Measurements from ENCODE around the gene CNIH3.

The CNIH3 gene

GRCh38 chr1:224594360-224594759 lies 21.8 kb upstream of the CNIH3 start:
- peaks cover 5% of the 10 kb centered on the region for H3K4me1 Mint-ChIP-seq (ENCODE audit: low read depth)
- DNase-seq (ENCODE audit: low spot score) = no peak
- H3K4me3 Mint-ChIP-seq = no peak overlapping the region
- no peak overlapping the region for H3K27ac Mint-ChIP-seq
- H3K27me3 Mint-ChIP-seq (ENCODE audit: low read depth) = peaks cover 12% of the 10 kb centered on the region
- no peaks in the 10 kb centered on the region for H3K36me3 Mint-ChIP-seq (ENCODE audit: low read depth)
- no peaks in the 10 kb centered on the region for H3K9me3 Mint-ChIP-seq

GRCh38 chr1:224594851-224595250 lies 21.3 kb upstream of the CNIH3 start:
- H3K27me3 Mint-ChIP-seq (ENCODE audit: low read depth) = peaks cover 12% of the 10 kb centered on the region
- H3K36me3 Mint-ChIP-seq (ENCODE audit: low read depth) = no peaks in the 10 kb centered on the region
- H3K4me1 Mint-ChIP-seq (ENCODE audit: low read depth) = peaks cover 5% of the 10 kb centered on the region
- H3K9me3 Mint-ChIP-seq = no peaks in the 10 kb centered on the region
- H3K4me3 Mint-ChIP-seq = no peak overlapping the region
- no peak overlapping the region for H3K27ac Mint-ChIP-seq
- DNase-seq (ENCODE audit: low spot score) = no peak

GRCh38 chr1:224605482-224606181 lies 10.5 kb upstream of the CNIH3 start:
- no peaks in the 10 kb centered on the region for H3K9me3 Mint-ChIP-seq
- H3K27me3 Mint-ChIP-seq (ENCODE audit: low read depth) = peaks cover 58% of the 10 kb centered on the region
- no peak for DNase-seq (ENCODE audit: low spot score)
- H3K27ac Mint-ChIP-seq = no peak overlapping the region
- no peaks in the 10 kb centered on the region for H3K4me1 Mint-ChIP-seq (ENCODE audit: low read depth)
- no peaks in the 10 kb centered on the region for H3K36me3 Mint-ChIP-seq (ENCODE audit: low read depth)
- no peak overlapping the region for H3K4me3 Mint-ChIP-seq

- Mint-ChIP-seq H3K27ac (no peak overlapping the region), H3K4me3 (no peak overlapping the region), H3K9me3 (no peaks in the 10 kb centered on the region), H3K27me3 (ENCODE audit: low read depth) (peaks cover 62% of the 10 kb centered on the region), H3K36me3 (ENCODE audit: low read depth) (no peaks in the 10 kb centered on the region), H3K4me1 (ENCODE audit: low read depth) (no peaks in the 10 kb centered on the region)
- no peak for DNase-seq (ENCODE audit: low spot score)
Measured at GRCh38 chr1:224607188-224608148, 8.6 kb upstream of the CNIH3 start.

- Mint-ChIP-seq H3K4me3 (no peak overlapping the region), H3K27ac (no peak overlapping the region), H3K4me1 (ENCODE audit: low read depth) (no peaks in the 10 kb centered on the region), H3K9me3 (no peaks in the 10 kb centered on the region), H3K27me3 (ENCODE audit: low read depth) (peaks cover 65% of the 10 kb centered on the region), H3K36me3 (ENCODE audit: low read depth) (no peaks in the 10 kb centered on the region)
- DNase-seq (ENCODE audit: low spot score) = no peak
Measured at GRCh38 chr1:224609333-224609732, 6.8 kb upstream of the CNIH3 start.

GRCh38 chr1:224612246-224612645 lies 3.9 kb upstream of the CNIH3 start:
- H3K4me1 Mint-ChIP-seq (ENCODE audit: low read depth) = peaks cover 8% of the 10 kb centered on the region
- no peaks in the 10 kb centered on the region for H3K9me3 Mint-ChIP-seq
- H3K36me3 Mint-ChIP-seq (ENCODE audit: low read depth) = no peaks in the 10 kb centered on the region
- H3K4me3 Mint-ChIP-seq = no peak overlapping the region
- no peak overlapping the region for H3K27ac Mint-ChIP-seq
- no peak for DNase-seq (ENCODE audit: low spot score)
- H3K27me3 Mint-ChIP-seq (ENCODE audit: low read depth) = peaks cover 69% of the 10 kb centered on the region

GRCh38 chr1:224613486-224613885 lies 2.6 kb upstream of the CNIH3 start:
- Mint-ChIP-seq H3K27me3 (ENCODE audit: low read depth) (peaks cover 77% of the 10 kb centered on the region), H3K4me1 (ENCODE audit: low read depth) (peaks cover 17% of the 10 kb centered on the region), H3K9me3 (no peaks in the 10 kb centered on the region), H3K4me3 (no peak overlapping the region), H3K36me3 (ENCODE audit: low read depth) (no peaks in the 10 kb centered on the region), H3K27ac (no peak overlapping the region)
- DNase-seq (ENCODE audit: low spot score) = no peak

- DNase-seq (ENCODE audit: low spot score) = no peak
- peaks cover 83% of the 10 kb centered on the region for H3K27me3 Mint-ChIP-seq (ENCODE audit: low read depth)
- H3K36me3 Mint-ChIP-seq (ENCODE audit: low read depth) = peaks cover 7% of the 10 kb centered on the region
- no peak overlapping the region for H3K27ac Mint-ChIP-seq
- H3K4me1 Mint-ChIP-seq (ENCODE audit: low read depth) = peaks cover 22% of the 10 kb centered on the region
- peak overlapping the region; percentile 77 for H3K4me3 Mint-ChIP-seq
- H3K9me3 Mint-ChIP-seq = peaks cover 6% of the 10 kb centered on the region
Measured at GRCh38 chr1:224616756-224617409, 766 bp downstream of the CNIH3 start.

GRCh38 chr1:224617410-224618355 lies 1.6 kb downstream of the CNIH3 start:
- Mint-ChIP-seq H3K36me3 (ENCODE audit: low read depth) (peaks cover 12% of the 10 kb centered on the region), H3K4me3 (peak overlapping the region; percentile 77), H3K9me3 (peaks cover 13% of the 10 kb centered on the region), H3K27ac (peak overlapping the region; percentile 66), H3K27me3 (ENCODE audit: low read depth) (peaks cover 79% of the 10 kb centered on the region), H3K4me1 (ENCODE audit: low read depth) (peaks cover 26% of the 10 kb centered on the region)
- DNase-seq (ENCODE audit: low spot score) = no peak

GRCh38 chr1:224619209-224619608 lies 3.1 kb downstream of the CNIH3 start:
- peaks cover 67% of the 10 kb centered on the region for H3K27me3 Mint-ChIP-seq (ENCODE audit: low read depth)
- no peak overlapping the region for H3K27ac Mint-ChIP-seq
- H3K36me3 Mint-ChIP-seq (ENCODE audit: low read depth) = peaks cover 18% of the 10 kb centered on the region
- H3K4me3 Mint-ChIP-seq = no peak overlapping the region
- H3K4me1 Mint-ChIP-seq (ENCODE audit: low read depth) = peaks cover 39% of the 10 kb centered on the region
- DNase-seq (ENCODE audit: low spot score) = no peak
- peaks cover 13% of the 10 kb centered on the region for H3K9me3 Mint-ChIP-seq

GRCh38 chr1:224620105-224620504 lies 4.0 kb downstream of the CNIH3 start:
- Mint-ChIP-seq H3K36me3 (ENCODE audit: low read depth) (peaks cover 20% of the 10 kb centered on the region), H3K4me3 (no peak overlapping the region), H3K4me1 (ENCODE audit: low read depth) (peaks cover 48% of the 10 kb centered on the region), H3K27ac (no peak overlapping the region), H3K9me3 (peaks cover 13% of the 10 kb centered on the region), H3K27me3 (ENCODE audit: low read depth) (peaks cover 61% of the 10 kb centered on the region)
- DNase-seq (ENCODE audit: low spot score) = no peak

GRCh38 chr1:224621813-224622682 lies 5.9 kb downstream of the CNIH3 start:
- H3K27ac Mint-ChIP-seq = no peak overlapping the region
- H3K36me3 Mint-ChIP-seq (ENCODE audit: low read depth) = peaks cover 20% of the 10 kb centered on the region
- no peak for DNase-seq (ENCODE audit: low spot score)
- peaks cover 13% of the 10 kb centered on the region for H3K9me3 Mint-ChIP-seq
- no peak overlapping the region for H3K4me3 Mint-ChIP-seq
- peaks cover 52% of the 10 kb centered on the region for H3K4me1 Mint-ChIP-seq (ENCODE audit: low read depth)
- peaks cover 49% of the 10 kb centered on the region for H3K27me3 Mint-ChIP-seq (ENCODE audit: low read depth)
